IMR-90 (cell line): ENCODE results near the gene LCE1F.

Experiments used
- BHLHE40 ChIP-seq: fragments of 150-350 bp; IDR thresholded peaks from 2 replicates; pipeline ENCODE4 v1.6.1; 2016; ENCODE audit warnings: mild to moderate bottlenecking, low read depth, low read length
- CEBPB ChIP-seq: IDR thresholded peaks from 2 replicates; pipeline ENCODE4 v1.6.1; 2012; ENCODE audit warnings: low read depth, low read length, improper control_type of control experiment
- CTCF ChIP-seq: conservative IDR thresholded peaks from 2 replicates; pipeline ENCODE4 v1.5.1; 2012; ENCODE audit warnings: mild to moderate bottlenecking, low read depth, low read length, improper control_type of control experiment
- MXI1 ChIP-seq: IDR thresholded peaks from 2 replicates; pipeline ENCODE4 v1.6.1; 2012; ENCODE audit warnings: low read depth, mild to moderate bottlenecking, low read length, moderate library complexity, borderline replicate concordance
- POLR2A ChIP-seq: IDR thresholded peaks from 2 replicates; pipeline ENCODE4 v1.6.1; 2012; ENCODE audit warnings: mild to moderate bottlenecking, low read depth, low read length
- RAD21 ChIP-seq: IDR thresholded peaks from 2 replicates; pipeline ENCODE4 v1.6.1; 2012; ENCODE audit warnings: low read length, improper control_type of control experiment
- RCOR1 ChIP-seq: IDR thresholded peaks from 2 replicates; pipeline ENCODE4 v1.6.1; 2012; ENCODE audit warnings: mild to moderate bottlenecking, low read length, improper control_type of control experiment; ENCODE audit not compliant: insufficient replicate concordance
- SMC3 ChIP-seq: fragments of 150-350 bp; IDR thresholded peaks from 2 replicates; pipeline ENCODE4 v1.6.1; 2016; ENCODE audit warnings: low read depth, mild to moderate bottlenecking, antibody characterized with exemption, low read length, moderate library complexity

- TF ChIP-seq CTCF (no peak), POLR2A (no peak), CEBPB (no peak), MXI1 (no peak), SMC3 (no peak), RCOR1 (no peak), RAD21 (no peak), BHLHE40 (no peak)
These were observed 36.1 kb downstream of the LCE1F start for GRCh38 chr1:152811050-152811449.
